Measurements from ENCODE around the gene PLA2G2E.

PLA2G2E gene

GRCh38 chr1:19955534-19956170 lies 32.2 kb upstream of the PLA2G2E start:
- TF ChIP-seq, protein P1, sequence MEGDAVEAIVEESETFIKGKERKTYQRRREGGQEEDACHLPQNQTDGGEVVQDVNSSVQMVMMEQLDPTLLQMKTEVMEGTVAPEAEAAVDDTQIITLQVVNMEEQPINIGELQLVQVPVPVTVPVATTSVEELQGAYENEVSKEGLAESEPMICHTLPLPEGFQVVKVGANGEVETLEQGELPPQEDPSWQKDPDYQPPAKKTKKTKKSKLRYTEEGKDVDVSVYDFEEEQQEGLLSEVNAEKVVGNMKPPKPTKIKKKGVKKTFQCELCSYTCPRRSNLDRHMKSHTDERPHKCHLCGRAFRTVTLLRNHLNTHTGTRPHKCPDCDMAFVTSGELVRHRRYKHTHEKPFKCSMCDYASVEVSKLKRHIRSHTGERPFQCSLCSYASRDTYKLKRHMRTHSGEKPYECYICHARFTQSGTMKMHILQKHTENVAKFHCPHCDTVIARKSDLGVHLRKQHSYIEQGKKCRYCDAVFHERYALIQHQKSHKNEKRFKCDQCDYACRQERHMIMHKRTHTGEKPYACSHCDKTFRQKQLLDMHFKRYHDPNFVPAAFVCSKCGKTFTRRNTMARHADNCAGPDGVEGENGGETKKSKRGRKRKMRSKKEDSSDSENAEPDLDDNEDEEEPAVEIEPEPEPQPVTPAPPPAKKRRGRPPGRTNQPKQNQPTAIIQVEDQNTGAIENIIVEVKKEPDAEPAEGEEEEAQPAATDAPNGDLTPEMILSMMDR (IDR thresholded peaks at IDR 0.05; ENCODE audit: low read depth, low read length), result no peak
- no peak for TF ChIP-seq EZH2phosphoT487 (IDR thresholded peaks at IDR 0.05; ENCODE audit: low read depth)
- H3K27me3 ChIP-seq (ENCODE audit: low read depth, low read length), result no peaks in the 10 kb centered on the region
- no peak overlapping the region for H3K4me3 ChIP-seq (ENCODE audit: low read length)
- H3K9ac ChIP-seq (ENCODE audit: low read length), result no peak overlapping the region
- H2AFZ ChIP-seq (ENCODE audit: low read depth, low read length), result no peak overlapping the region
- no peaks in the 10 kb centered on the region for H3K36me3 ChIP-seq (replicated peaks; ENCODE audit: low read depth, low read length)
- no peaks in the 10 kb centered on the region for H3K79me2 ChIP-seq (ENCODE audit: low read length)
- H3K4me1 ChIP-seq (ENCODE audit: low read length), result no peaks in the 10 kb centered on the region
- H4K20me1 ChIP-seq (ENCODE audit: insufficient read depth, low read length), result no peaks in the 10 kb centered on the region
- H3K4me2 ChIP-seq (ENCODE audit: low read length), result no peak overlapping the region
- H3K9me3 ChIP-seq (ENCODE audit: insufficient read depth, low read length), result peaks cover 7% of the 10 kb centered on the region
- no peak overlapping the region for H3K27ac ChIP-seq (ENCODE audit: low read length)

GRCh38 chr1:19954059-19954458 lies 30.6 kb upstream of the PLA2G2E start:
- no peaks in the 10 kb centered on the region for H4K20me1 ChIP-seq (ENCODE audit: insufficient read depth, low read length)
- H3K36me3 ChIP-seq (replicated peaks; ENCODE audit: low read depth, low read length), result no peaks in the 10 kb centered on the region
- H3K27ac ChIP-seq (ENCODE audit: low read length), result no peak overlapping the region
- H3K9ac ChIP-seq (ENCODE audit: low read length), result no peak overlapping the region
- peaks cover 7% of the 10 kb centered on the region for H3K9me3 ChIP-seq (ENCODE audit: insufficient read depth, low read length)
- TF ChIP-seq, protein P1 (IDR thresholded peaks at IDR 0.05; ENCODE audit: low read depth, low read length), result no peak
- TF ChIP-seq EZH2phosphoT487 (IDR thresholded peaks at IDR 0.05; ENCODE audit: low read depth), result no peak
- H3K27me3 ChIP-seq (ENCODE audit: low read depth, low read length), result no peaks in the 10 kb centered on the region
- H3K4me2 ChIP-seq (ENCODE audit: low read length), result no peak overlapping the region
- H3K79me2 ChIP-seq (ENCODE audit: low read length), result no peaks in the 10 kb centered on the region
- H3K4me1 ChIP-seq (ENCODE audit: low read length), result no peaks in the 10 kb centered on the region
- H2AFZ ChIP-seq (ENCODE audit: low read depth, low read length), result no peak overlapping the region
- no peak overlapping the region for H3K4me3 ChIP-seq (ENCODE audit: low read length)

DNA sequence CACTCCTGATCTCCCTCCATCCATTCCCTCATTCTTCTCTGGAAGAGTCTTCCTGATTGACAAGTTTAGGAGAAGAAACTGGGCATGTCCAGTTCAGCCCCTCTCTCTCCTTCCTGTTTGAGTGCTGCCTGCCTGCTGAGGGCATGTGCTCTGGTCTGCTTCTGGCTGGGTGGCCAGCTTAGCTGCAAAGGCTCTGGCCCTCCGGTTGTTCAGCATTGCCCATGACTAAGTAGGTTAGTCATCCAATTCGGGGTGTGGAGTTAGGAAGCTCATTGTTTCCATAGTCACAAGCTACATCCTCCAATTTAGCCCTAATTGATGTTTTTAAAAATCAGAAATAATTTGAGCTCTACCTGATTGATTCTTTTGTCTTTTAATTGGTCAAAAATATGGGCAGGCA lies 25.6 kb upstream of the PLA2G2E start:
- Histone ChIP-seq H3K9me3 (ENCODE audit: insufficient read depth, low read length) (peaks cover 3% of the 10 kb centered on the region; the same call in 1 of the 2 replicates), H3K4me2 (ENCODE audit: low read length) (no peak overlapping the region), H4K20me1 (ENCODE audit: insufficient read depth, low read length) (no peaks in the 10 kb centered on the region), H3K79me2 (ENCODE audit: low read length) (no peaks in the 10 kb centered on the region), H3K27ac (ENCODE audit: low read length) (no peak overlapping the region), H3K4me1 (ENCODE audit: low read length) (no peaks in the 10 kb centered on the region), H2AFZ (ENCODE audit: low read depth, low read length) (no peak overlapping the region), H3K27me3 (ENCODE audit: low read depth, low read length) (no peaks in the 10 kb centered on the region), H3K4me3 (ENCODE audit: low read length) (no peak overlapping the region), H3K36me3 (replicated peaks; ENCODE audit: low read depth, low read length) (no peaks in the 10 kb centered on the region), H3K9ac (ENCODE audit: low read length) (no peak overlapping the region)
- no peak for TF ChIP-seq EZH2phosphoT487 (IDR thresholded peaks at IDR 0.05; ENCODE audit: low read depth)
- TF ChIP-seq, protein P1 (IDR thresholded peaks at IDR 0.05; ENCODE audit: low read depth, low read length), result no peak

DNA sequence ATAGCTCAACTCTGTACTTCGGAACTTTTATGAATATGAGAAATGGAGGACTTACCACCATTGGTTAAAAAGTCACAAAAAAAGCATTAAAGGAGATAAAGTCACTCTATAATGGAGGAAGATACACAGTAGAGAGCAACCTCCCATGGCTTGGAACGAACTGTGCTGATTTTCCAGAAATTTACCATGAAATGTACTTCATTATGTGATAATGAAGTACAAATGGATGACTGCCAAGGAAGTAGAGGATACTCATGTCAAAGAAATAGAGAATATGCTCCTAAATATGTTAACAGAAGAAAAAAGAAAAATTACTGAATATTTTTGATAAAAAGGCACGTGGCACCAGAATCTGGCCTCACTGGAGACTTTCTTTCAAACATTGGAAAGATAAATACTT lies 23.6 kb upstream of the PLA2G2E start:
- no peaks in the 10 kb centered on the region for H3K4me1 ChIP-seq (ENCODE audit: low read length)
- no peak overlapping the region for H3K4me3 ChIP-seq (ENCODE audit: low read length)
- no peaks in the 10 kb centered on the region for H4K20me1 ChIP-seq (ENCODE audit: insufficient read depth, low read length)
- H3K36me3 ChIP-seq (replicated peaks; ENCODE audit: low read depth, low read length), result no peaks in the 10 kb centered on the region
- H3K9me3 ChIP-seq (ENCODE audit: insufficient read depth, low read length), result no peaks in the 10 kb centered on the region
- H3K4me2 ChIP-seq (ENCODE audit: low read length), result no peak overlapping the region
- TF ChIP-seq, protein P1 (IDR thresholded peaks at IDR 0.05; ENCODE audit: low read depth, low read length), result no peak
- TF ChIP-seq EZH2phosphoT487 (IDR thresholded peaks at IDR 0.05; ENCODE audit: low read depth), result no peak
- H3K27ac ChIP-seq (ENCODE audit: low read length), result no peak overlapping the region
- no peaks in the 10 kb centered on the region for H3K79me2 ChIP-seq (ENCODE audit: low read length)
- H3K27me3 ChIP-seq (ENCODE audit: low read depth, low read length), result no peaks in the 10 kb centered on the region
- H2AFZ ChIP-seq (ENCODE audit: low read depth, low read length), result no peak overlapping the region
- H3K9ac ChIP-seq (ENCODE audit: low read length), result no peak overlapping the region

Measured in OCI-LY3 (cell line).